H9 (cell line): ENCODE measurements around the gene DICER1. TPM values are rescaled to one million over a fixed set of nuclear protein-coding genes. Genes with fewer than 3 reads are reported as not detected.

Experiments
- DNase-seq: peaks from one replicate; pipeline ENCODE4 v3.0.0-alpha.2; 2017
- H2AFZ ChIP-seq: one replicate; pipeline ENCODE4 v1.6.1; 2013; ENCODE audit warnings: mild to moderate bottlenecking, low read length, control low read depth, moderate library complexity
- H2AK5ac ChIP-seq: 2 replicates; pipeline ENCODE4 v1.6.1; 2013; ENCODE audit warnings: low read length, control low read depth, mixed read lengths; ENCODE audit not compliant: insufficient read length
- H2BK120ac ChIP-seq: one replicate; pipeline ENCODE4 v1.6.1; 2013; ENCODE audit warnings: low read depth, mild to moderate bottlenecking, low read length, control low read depth, inconsistent platforms; ENCODE audit not compliant: poor library complexity, severe bottlenecking
- H2BK12ac ChIP-seq: 2 replicates; pipeline ENCODE4 v1.6.1; 2013; ENCODE audit warnings: low read length, control low read depth, mixed read lengths, low read depth; ENCODE audit not compliant: insufficient read length
- H2BK15ac ChIP-seq: 2 replicates; pipeline ENCODE4 v1.6.1; 2013; ENCODE audit warnings: low read depth, low read length, control low read depth
- H2BK20ac ChIP-seq: one replicate; pipeline ENCODE4 v1.6.1; 2013; ENCODE audit warnings: low read depth, mild to moderate bottlenecking, low read length, control low read depth, inconsistent platforms; ENCODE audit not compliant: poor library complexity, severe bottlenecking
- H2BK5ac ChIP-seq: 2 replicates; pipeline ENCODE4 v1.6.1; 2013; ENCODE audit warnings: low read length, control low read depth, mixed read lengths; ENCODE audit not compliant: insufficient read length
- H3K14ac ChIP-seq: 2 replicates; pipeline ENCODE4 v1.6.1; 2013; ENCODE audit warnings: low read length, control low read depth; ENCODE audit not compliant: insufficient read depth
- H3K18ac ChIP-seq: 2 replicates; pipeline ENCODE4 v1.6.1; 2013; ENCODE audit warnings: low read depth, mild to moderate bottlenecking, mixed read lengths, low read length, control low read depth; ENCODE audit not compliant: insufficient read length
- H3K23ac ChIP-seq: 2 replicates; pipeline ENCODE4 v1.6.1; 2013; ENCODE audit warnings: low read length, control low read depth, mixed read lengths, low read depth; ENCODE audit not compliant: insufficient read length
- H3K23me2 ChIP-seq: 2 replicates; pipeline ENCODE4 v1.6.1; 2013; ENCODE audit warnings: low read depth, mild to moderate bottlenecking, mixed read lengths, low read length, control low read depth; ENCODE audit not compliant: insufficient read length, poor library complexity, severe bottlenecking
- H3K27ac ChIP-seq: 2 replicates; pipeline ENCODE4 v1.5.1; 2013; ENCODE audit warnings: low read length, control low read depth, mixed read lengths, low read depth; ENCODE audit not compliant: insufficient read length
- H3K27me3 ChIP-seq: 2 replicates; pipeline ENCODE4 v1.6.1; 2013; ENCODE audit warnings: low read length, control low read depth, inconsistent platforms; ENCODE audit not compliant: insufficient read depth
- H3K4ac ChIP-seq: 2 replicates; pipeline ENCODE4 v1.6.1; 2013; ENCODE audit warnings: low read depth, mild to moderate bottlenecking, control low read depth, inconsistent platforms, low read length, moderate library complexity
- H3K4me1 ChIP-seq: 2 replicates; pipeline ENCODE4 v1.6.1; 2013; ENCODE audit warnings: low read length, control low read depth, inconsistent platforms; ENCODE audit not compliant: insufficient read depth
- H3K4me2 ChIP-seq: 2 replicates; pipeline ENCODE4 v1.6.1; 2013; ENCODE audit warnings: low read length, control low read depth, mixed read lengths; ENCODE audit not compliant: insufficient read length, insufficient read depth
- H3K56ac ChIP-seq: 2 replicates; pipeline ENCODE4 v1.6.1; 2013; ENCODE audit warnings: low read depth, mild to moderate bottlenecking, mixed read lengths, low read length, control low read depth; ENCODE audit not compliant: insufficient read length
- H3K79me1 ChIP-seq: 2 replicates; pipeline ENCODE4 v1.6.1; 2013; ENCODE audit warnings: low read depth, mild to moderate bottlenecking, moderate library complexity, low read length, control low read depth, inconsistent platforms; ENCODE audit not compliant: insufficient read depth, poor library complexity, severe bottlenecking
- H3K79me2 ChIP-seq: 2 replicates; pipeline ENCODE4 v1.6.1; 2013; ENCODE audit warnings: low read length, control low read depth, inconsistent platforms; ENCODE audit not compliant: insufficient read depth
- H3K9ac ChIP-seq: 2 replicates; pipeline ENCODE4 v1.6.1; 2013; ENCODE audit warnings: low read length, control low read depth, mixed read lengths; ENCODE audit not compliant: insufficient read length; ENCODE audit errors: extremely low read depth
- H3K9me3 ChIP-seq: one replicate; pipeline ENCODE4 v1.6.1; 2013; ENCODE audit warnings: low read depth, low read length, inconsistent platforms; ENCODE audit not compliant: control insufficient read depth
- H3T11ph ChIP-seq: one replicate; pipeline ENCODE4 v1.6.1; 2013; ENCODE audit warnings: mild to moderate bottlenecking, low read length, control low read depth, inconsistent platforms
- H4K20me1 ChIP-seq: one replicate; pipeline ENCODE4 v1.6.1; 2013; ENCODE audit not compliant: control insufficient read depth, insufficient read length, insufficient read depth
- H4K5ac ChIP-seq: 2 replicates; pipeline ENCODE4 v1.6.1; 2013; ENCODE audit warnings: low read depth, mild to moderate bottlenecking, mixed read lengths, low read length, control low read depth; ENCODE audit not compliant: insufficient read length
- H4K8ac ChIP-seq: replicated peaks from 2 replicates; pipeline ENCODE4 v1.6.1; 2013; ENCODE audit warnings: low read length, control low read depth, mixed read lengths, low read depth; ENCODE audit not compliant: insufficient read length
- H4K91ac ChIP-seq: 2 replicates; pipeline ENCODE4 v1.6.1; 2013; ENCODE audit warnings: low read depth, mild to moderate bottlenecking, moderate library complexity, mixed read lengths, low read length, control low read depth; ENCODE audit not compliant: insufficient read length
- H3K27ac Mint-ChIP-seq, 3 experiments: 2 replicates in 2 of 3; 3 replicates in 1 of 3; pipeline ENCODE4 v1.8.0; 2020 to 2021; ENCODE audit warnings: mixed read lengths in 3 of 3, mild to moderate bottlenecking in 1 of 3, moderate library complexity in 1 of 3
- H3K27me3 Mint-ChIP-seq: 2 replicates; pipeline ENCODE4 v1.8.0; 2021; ENCODE audit warnings: low read depth, mild to moderate bottlenecking, moderate library complexity, mixed read lengths
- H3K36me3 Mint-ChIP-seq, 3 experiments: 2 replicates in 2 of 3; 3 replicates in 1 of 3; pipeline ENCODE4 v1.8.0; 2020 to 2021; ENCODE audit warnings: low read depth in 3 of 3, mixed read lengths in 3 of 3; ENCODE audit not compliant: insufficient read depth in 1 of 3
- H3K4me1 Mint-ChIP-seq, 2 experiments: 2 replicates each; pipeline ENCODE4 v1.8.0; 2020; ENCODE audit warnings: mixed read lengths in 2 of 2
- H3K4me3 Mint-ChIP-seq, 2 experiments: 2 replicates in 1 of 2; 3 replicates in 1 of 2; pipeline ENCODE4 v1.8.0; 2020 to 2021; ENCODE audit warnings: mild to moderate bottlenecking in 2 of 2, mixed read lengths in 2 of 2, moderate library complexity in 1 of 2
- H3K9me3 Mint-ChIP-seq, 2 experiments: 2 replicates in 1 of 2; 3 replicates in 1 of 2; pipeline ENCODE4 v1.8.0; 2020; ENCODE audit warnings: mild to moderate bottlenecking in 2 of 2, mixed read lengths in 2 of 2, moderate library complexity in 1 of 2
- WGBS: extraction: QIAGEN DNeasy Blood & Tissue Kit; methylation state at CpG from one replicate; pipeline ENCODE4 v1.1.7; 2013; ENCODE audit warnings: missing lambda C conversion rate, low lambda C conversion rate, mixed read lengths; ENCODE audit not compliant: insufficient read length; ENCODE audit errors: extremely low coverage; 5-methylcytosine and 5-hydroxymethylcytosine counted together
- total RNA-seq: library from RNA; stranded (reverse); gene quantifications from 2 replicates; pipeline ENCODE4 v1.2.1, GENCODE V29; 2021
- TF ChIP-seq, protein P1 (sequence below): fragments of 200-600 bp; sonication (generic); conservative IDR thresholded peaks from 3 replicates; pipeline ENCODE4 v1.8.0; 2021; ENCODE audit warnings: antibody characterized with exemption, mild to moderate bottlenecking

Gene DICER1
- total RNA-seq, 1 experiment from 2014 or later, result 57.0 TPM

- peaks cover 1% of the 10 kb centered on the region for H3K27me3 Mint-ChIP-seq
- Histone ChIP-seq H3K4me2 (no peak overlapping the region), H3K9me3 (no peaks in the 10 kb centered on the region), H4K5ac (no peak overlapping the region), H3K4ac (no peak overlapping the region), H2BK20ac (no peak overlapping the region), H3K79me2 (no peaks in the 10 kb centered on the region), H3K79me1 (no peaks in the 10 kb centered on the region), H2BK5ac (no peak overlapping the region), H3K56ac (no peak overlapping the region), H3K23me2 (no peaks in the 10 kb centered on the region), H3K23ac (no peak overlapping the region), H2AK5ac (no peak overlapping the region), H2AFZ (no peak overlapping the region), H4K8ac (no peak overlapping the region), H3K18ac (no peak overlapping the region), H2BK12ac (no peak overlapping the region), H2BK15ac (no peak overlapping the region), H3K27me3 (no peaks in the 10 kb centered on the region), H3K9ac (no peak overlapping the region), H3K14ac (no peak overlapping the region), H4K20me1 (no peaks in the 10 kb centered on the region), H3K4me1 (no peaks in the 10 kb centered on the region), H3K27ac (no peak overlapping the region), H4K91ac (no peak overlapping the region), H3T11ph (no peak overlapping the region), H2BK120ac (no peak overlapping the region)
- H3K36me3 Mint-ChIP-seq, result no peaks in the 10 kb centered on the region
- H3K9me3 Mint-ChIP-seq, result no peaks in the 10 kb centered on the region
- WGBS, result no CpG with 5 or more reads among the region's 7 CpGs
- TF ChIP-seq, protein P1, sequence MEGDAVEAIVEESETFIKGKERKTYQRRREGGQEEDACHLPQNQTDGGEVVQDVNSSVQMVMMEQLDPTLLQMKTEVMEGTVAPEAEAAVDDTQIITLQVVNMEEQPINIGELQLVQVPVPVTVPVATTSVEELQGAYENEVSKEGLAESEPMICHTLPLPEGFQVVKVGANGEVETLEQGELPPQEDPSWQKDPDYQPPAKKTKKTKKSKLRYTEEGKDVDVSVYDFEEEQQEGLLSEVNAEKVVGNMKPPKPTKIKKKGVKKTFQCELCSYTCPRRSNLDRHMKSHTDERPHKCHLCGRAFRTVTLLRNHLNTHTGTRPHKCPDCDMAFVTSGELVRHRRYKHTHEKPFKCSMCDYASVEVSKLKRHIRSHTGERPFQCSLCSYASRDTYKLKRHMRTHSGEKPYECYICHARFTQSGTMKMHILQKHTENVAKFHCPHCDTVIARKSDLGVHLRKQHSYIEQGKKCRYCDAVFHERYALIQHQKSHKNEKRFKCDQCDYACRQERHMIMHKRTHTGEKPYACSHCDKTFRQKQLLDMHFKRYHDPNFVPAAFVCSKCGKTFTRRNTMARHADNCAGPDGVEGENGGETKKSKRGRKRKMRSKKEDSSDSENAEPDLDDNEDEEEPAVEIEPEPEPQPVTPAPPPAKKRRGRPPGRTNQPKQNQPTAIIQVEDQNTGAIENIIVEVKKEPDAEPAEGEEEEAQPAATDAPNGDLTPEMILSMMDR, result no peak
- H3K4me1 Mint-ChIP-seq, result peaks cover 0 to 12% of the 10 kb centered on the region in 2 experiments; a peak in 2 of 4 replicates
- no peak overlapping the region; a peak in 1 of 5 replicates for H3K4me3 Mint-ChIP-seq
- H3K27ac Mint-ChIP-seq, result no peak overlapping the region; a peak in 1 of 7 replicates
- DNase-seq, result no peak
These were observed 98.2 kb downstream of the DICER1 start for GRCh38 chr14:95059126-95059525.
